SK-N-SH (cell line): ENCODE results near the gene SPRYD3. TPM values are rescaled to one million over a fixed set of nuclear protein-coding genes. Genes with fewer than 3 reads are reported as not detected.

ENCODE experiments used
- CTCF ChIA-PET: fragments of 300-600, 350-600 bp; formaldehyde crosslinking; extraction: SDS; loops from one replicate; lab custom pipeline; 2021; lab: Yijun Ruan, JAX
- POLR2A ChIA-PET: fragments of 350-600 bp; sonication (Branson Sonifier 250); formaldehyde crosslinking; extraction: SDS; loops from one replicate; lab custom pipeline; 2020; ENCODE audit warnings: antibody characterized with exemption, inconsistent platforms; lab: Yijun Ruan, JAX
- DNase-seq: peaks from one replicate; pipeline ENCODE4 v3.0.0; 2012
- H2AFZ ChIP-seq: fragments of 200-600 bp; sonication (generic); 2 replicates; pipeline ENCODE4 v1.8.1; 2016; ENCODE audit warnings: antibody characterized with exemption, mild to moderate bottlenecking, low read depth
- H3F3A ChIP-seq: fragments of 200-600 bp; sonication (generic); replicated peaks from 2 replicates; pipeline ENCODE3; 2016; ENCODE audit warnings: antibody characterized with exemption, mild to moderate bottlenecking; ENCODE audit not compliant: insufficient read depth
- H3K27ac ChIP-seq, 2 experiments: fragments of 200-500 bp in 1 of 2; fragments of 200-600 bp in 1 of 2; sonication (Bioruptor generic) in 1 of 2; sonication (generic), shearing (Covaris generic) in 1 of 2; 2 replicates each; pipeline versions ENCODE4 v1.5.1 to v1.6.1; 2014 to 2016; ENCODE audit warnings: low read depth in 2 of 2, inconsistent platforms in 1 of 2, low read length in 1 of 2, mild to moderate bottlenecking in 1 of 2, mixed read lengths in 1 of 2
- H3K27me3 ChIP-seq: fragments of 200-600 bp; sonication (generic), shearing (Covaris generic); 2 replicates; pipeline ENCODE4 v1.6.1; 2016; ENCODE audit warnings: mixed run types; ENCODE audit not compliant: insufficient read depth
- H3K36me3 ChIP-seq, 2 experiments: fragments of 200-500 bp in 1 of 2; fragments of 200-600 bp in 1 of 2; sonication (Bioruptor generic) in 1 of 2; sonication (generic) in 1 of 2; replicated peaks in 1 of 2; 2 replicates each; pipeline versions ENCODE3 to v1.5.1; 2014 to 2016; ENCODE audit warnings: low read length in 1 of 2, mild to moderate bottlenecking in 1 of 2; ENCODE audit not compliant: insufficient read depth in 2 of 2, control insufficient read depth in 1 of 2
- H3K4me1 ChIP-seq, 2 experiments: fragments of 200-500 bp in 1 of 2; fragments of 200-600 bp in 1 of 2; sonication (Bioruptor generic) in 1 of 2; sonication (generic), shearing (Covaris generic) in 1 of 2; 2 replicates each; pipeline versions ENCODE4 v1.5.1 to v1.6.1; 2014 to 2016; ENCODE audit warnings: low read depth in 1 of 2, low read length in 1 of 2, mixed run types in 1 of 2; ENCODE audit not compliant: insufficient read depth in 2 of 2, control insufficient read depth in 1 of 2
- H3K4me2 ChIP-seq: fragments of 200-600 bp; sonication (generic), shearing (Covaris generic); 2 replicates; pipeline ENCODE4 v1.6.1; 2017; ENCODE audit warnings: mixed run types
- H3K4me3 ChIP-seq, 2 experiments: fragments of 200-500 bp in 1 of 2; fragments of 200-600 bp in 1 of 2; sonication (Bioruptor generic) in 1 of 2; sonication (generic), shearing (Covaris generic) in 1 of 2; 2 replicates each; pipeline versions ENCODE4 v1.5.1 to v1.8.1; 2014 to 2016; ENCODE audit warnings: low read depth in 2 of 2, inconsistent platforms in 1 of 2, low read length in 1 of 2, mild to moderate bottlenecking in 1 of 2, mixed read lengths in 1 of 2, moderate library complexity in 1 of 2
- H3K79me2 ChIP-seq: fragments of 200-600 bp; sonication (generic); 2 replicates; pipeline ENCODE4 v1.8.1; 2017; ENCODE audit warnings: mild to moderate bottlenecking; ENCODE audit not compliant: insufficient read depth
- H3K9ac ChIP-seq: fragments of 200-600 bp; sonication (generic); 2 replicates; pipeline ENCODE4 v1.6.1; 2017; ENCODE audit warnings: mixed run types
- H3K9me2 ChIP-seq: fragments of 200-600 bp; sonication (generic); 2 replicates; pipeline ENCODE4 v1.6.1; 2017; ENCODE audit warnings: mixed run types
- H3K9me3 ChIP-seq: fragments of 200-600 bp; sonication (generic); 2 replicates; pipeline ENCODE4 v1.6.1; 2017; ENCODE audit warnings: mixed run types, mild to moderate bottlenecking, moderate library complexity
- H4K20me1 ChIP-seq: fragments of 200-600 bp; sonication (generic); 2 replicates; pipeline ENCODE4 v1.6.1; 2017; ENCODE audit warnings: mild to moderate bottlenecking, mixed run types; ENCODE audit not compliant: insufficient read depth
- MAX ChIP-seq: IDR thresholded peaks from 2 replicates; pipeline ENCODE4 v1.4.0; 2012; ENCODE audit warnings: low read depth
- MXI1 ChIP-seq: IDR thresholded peaks from 2 replicates; pipeline ENCODE4 v1.6.1; 2012; ENCODE audit warnings: mild to moderate bottlenecking, low read depth, low read length, improper control_type of control experiment
- RCOR1 ChIP-seq: fragments of 150-350 bp; IDR thresholded peaks from 2 replicates; pipeline ENCODE4 v1.6.1; 2017; ENCODE audit warnings: antibody characterized with exemption, low read length
- TCF12 ChIP-seq: IDR thresholded peaks from 2 replicates; pipeline ENCODE4 v1.4.0; 2012
- WGBS: methylation state at CpG from one replicate; pipeline ENCODE4 v1.1.6; 2017; ENCODE audit warnings: low lambda C conversion rate; 5-methylcytosine and 5-hydroxymethylcytosine counted together
- polyA plus RNA-seq, 3 experiments: library from polyadenylated mRNA; depleted of rRNA; stranded (reverse); fragments of >200 nt; gene quantifications; 2 replicates each; pipeline ENCODE4 v1.2.3, GENCODE V29; 2012
- TF ChIP-seq, protein P1 (sequence below): fragments of 200-600 bp; sonication (generic); IDR thresholded peaks from 2 replicates; pipeline ENCODE4 v1.6.1; 2017; ENCODE audit warnings: antibody characterized with exemption, mild to moderate bottlenecking, moderate library complexity
- TF ChIP-seq, protein P2 (sequence below): IDR thresholded peaks from 2 replicates; pipeline ENCODE4 v1.4.0; 2012; ENCODE audit warnings: low read depth, borderline replicate concordance
- TF ChIP-seq, protein P3 (sequence below): IDR thresholded peaks from 2 replicates; pipeline ENCODE4 v1.6.1; 2012; ENCODE audit warnings: mild to moderate bottlenecking, low read depth, low read length, moderate library complexity

The SPRYD3 gene
- polyA plus RNA-seq, 1 of the 3 experiments (the other 2 are of a cell fraction) = 20.3 TPM

GRCh38 chr12:53118751-53119300, 39.6 kb upstream of the SPRYD3 start (continued):
- TF ChIP-seq RCOR1 (no peak), TCF12 (no peak), MAX (no peak), MXI1 (no peak)
- TF ChIP-seq, protein P1, sequence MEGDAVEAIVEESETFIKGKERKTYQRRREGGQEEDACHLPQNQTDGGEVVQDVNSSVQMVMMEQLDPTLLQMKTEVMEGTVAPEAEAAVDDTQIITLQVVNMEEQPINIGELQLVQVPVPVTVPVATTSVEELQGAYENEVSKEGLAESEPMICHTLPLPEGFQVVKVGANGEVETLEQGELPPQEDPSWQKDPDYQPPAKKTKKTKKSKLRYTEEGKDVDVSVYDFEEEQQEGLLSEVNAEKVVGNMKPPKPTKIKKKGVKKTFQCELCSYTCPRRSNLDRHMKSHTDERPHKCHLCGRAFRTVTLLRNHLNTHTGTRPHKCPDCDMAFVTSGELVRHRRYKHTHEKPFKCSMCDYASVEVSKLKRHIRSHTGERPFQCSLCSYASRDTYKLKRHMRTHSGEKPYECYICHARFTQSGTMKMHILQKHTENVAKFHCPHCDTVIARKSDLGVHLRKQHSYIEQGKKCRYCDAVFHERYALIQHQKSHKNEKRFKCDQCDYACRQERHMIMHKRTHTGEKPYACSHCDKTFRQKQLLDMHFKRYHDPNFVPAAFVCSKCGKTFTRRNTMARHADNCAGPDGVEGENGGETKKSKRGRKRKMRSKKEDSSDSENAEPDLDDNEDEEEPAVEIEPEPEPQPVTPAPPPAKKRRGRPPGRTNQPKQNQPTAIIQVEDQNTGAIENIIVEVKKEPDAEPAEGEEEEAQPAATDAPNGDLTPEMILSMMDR = no peak
- TF ChIP-seq, protein P2, sequence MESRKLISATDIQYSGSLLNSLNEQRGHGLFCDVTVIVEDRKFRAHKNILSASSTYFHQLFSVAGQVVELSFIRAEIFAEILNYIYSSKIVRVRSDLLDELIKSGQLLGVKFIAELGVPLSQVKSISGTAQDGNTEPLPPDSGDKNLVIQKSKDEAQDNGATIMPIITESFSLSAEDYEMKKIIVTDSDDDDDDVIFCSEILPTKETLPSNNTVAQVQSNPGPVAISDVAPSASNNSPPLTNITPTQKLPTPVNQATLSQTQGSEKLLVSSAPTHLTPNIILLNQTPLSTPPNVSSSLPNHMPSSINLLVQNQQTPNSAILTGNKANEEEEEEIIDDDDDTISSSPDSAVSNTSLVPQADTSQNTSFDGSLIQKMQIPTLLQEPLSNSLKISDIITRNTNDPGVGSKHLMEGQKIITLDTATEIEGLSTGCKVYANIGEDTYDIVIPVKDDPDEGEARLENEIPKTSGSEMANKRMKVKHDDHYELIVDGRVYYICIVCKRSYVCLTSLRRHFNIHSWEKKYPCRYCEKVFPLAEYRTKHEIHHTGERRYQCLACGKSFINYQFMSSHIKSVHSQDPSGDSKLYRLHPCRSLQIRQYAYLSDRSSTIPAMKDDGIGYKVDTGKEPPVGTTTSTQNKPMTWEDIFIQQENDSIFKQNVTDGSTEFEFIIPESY = no peak

- Histone ChIP-seq H3K4me3 (no peak overlapping the region), H4K20me1 (no peaks in the 10 kb centered on the region), H2AFZ (no peak overlapping the region), H3K27me3 (no peaks in the 10 kb centered on the region), H3K9me2 (no peaks in the 10 kb centered on the region), H3K79me2 (no peaks in the 10 kb centered on the region), H3K36me3 (no peaks in the 10 kb centered on the region), H3K4me2 (no peak overlapping the region), H3F3A (no peaks in the 10 kb centered on the region), H3K9ac (no peak overlapping the region), H3K4me1 (peaks cover 0 to 4% of the 10 kb centered on the region in 2 experiments; a peak in 1 of 4 replicates), H3K27ac (no peak overlapping the region), H3K9me3 (no peaks in the 10 kb centered on the region)
- TF ChIP-seq, protein P3, sequence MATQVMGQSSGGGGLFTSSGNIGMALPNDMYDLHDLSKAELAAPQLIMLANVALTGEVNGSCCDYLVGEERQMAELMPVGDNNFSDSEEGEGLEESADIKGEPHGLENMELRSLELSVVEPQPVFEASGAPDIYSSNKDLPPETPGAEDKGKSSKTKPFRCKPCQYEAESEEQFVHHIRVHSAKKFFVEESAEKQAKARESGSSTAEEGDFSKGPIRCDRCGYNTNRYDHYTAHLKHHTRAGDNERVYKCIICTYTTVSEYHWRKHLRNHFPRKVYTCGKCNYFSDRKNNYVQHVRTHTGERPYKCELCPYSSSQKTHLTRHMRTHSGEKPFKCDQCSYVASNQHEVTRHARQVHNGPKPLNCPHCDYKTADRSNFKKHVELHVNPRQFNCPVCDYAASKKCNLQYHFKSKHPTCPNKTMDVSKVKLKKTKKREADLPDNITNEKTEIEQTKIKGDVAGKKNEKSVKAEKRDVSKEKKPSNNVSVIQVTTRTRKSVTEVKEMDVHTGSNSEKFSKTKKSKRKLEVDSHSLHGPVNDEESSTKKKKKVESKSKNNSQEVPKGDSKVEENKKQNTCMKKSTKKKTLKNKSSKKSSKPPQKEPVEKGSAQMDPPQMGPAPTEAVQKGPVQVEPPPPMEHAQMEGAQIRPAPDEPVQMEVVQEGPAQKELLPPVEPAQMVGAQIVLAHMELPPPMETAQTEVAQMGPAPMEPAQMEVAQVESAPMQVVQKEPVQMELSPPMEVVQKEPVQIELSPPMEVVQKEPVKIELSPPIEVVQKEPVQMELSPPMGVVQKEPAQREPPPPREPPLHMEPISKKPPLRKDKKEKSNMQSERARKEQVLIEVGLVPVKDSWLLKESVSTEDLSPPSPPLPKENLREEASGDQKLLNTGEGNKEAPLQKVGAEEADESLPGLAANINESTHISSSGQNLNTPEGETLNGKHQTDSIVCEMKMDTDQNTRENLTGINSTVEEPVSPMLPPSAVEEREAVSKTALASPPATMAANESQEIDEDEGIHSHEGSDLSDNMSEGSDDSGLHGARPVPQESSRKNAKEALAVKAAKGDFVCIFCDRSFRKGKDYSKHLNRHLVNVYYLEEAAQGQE = no peak
- no peak for TF ChIP-seq TCF12
- TF ChIP-seq RCOR1 = no peak
- WGBS = 86% methylated on average over 5 of the region's 8 CpGs
- ChIA-PET CTCF (interaction anchor here (1.0 to 1.3 kb wide), 3 partner anchors 17 to 135 kb away, joined by 3 to 7 read pairs (median 3); no protein-coding TSS in a partner anchor), POLR2A (no interaction called here)
- DNase-seq = no peak
Measured at GRCh38 chr12:53115891-53116648, 36.9 kb upstream of the SPRYD3 start.
